Esophagus muscularis mucosa (tissue), 4 donors: ENCODE measurements around the gene ADAMTS14. TPM values are rescaled to one million over a fixed set of nuclear protein-coding genes. Genes with fewer than 3 reads are reported as not detected.
"Not testable (repeated sequence)": the region's sequence is repeated elsewhere in the genome, so short reads cannot be mapped to it uniquely, and the experiment has no call there.

ENCODE experiments used
- DNase-seq: peaks from one replicate; pipeline ENCODE4 v3.0.0-alpha.2; 2017; ENCODE audit errors: extremely low spot score
- H3K27ac ChIP-seq, 4 donors: fragments of 200-600 bp; sonication (generic); replicated peaks in 1 of 4; 1 replicate in 3 of 4; 2 replicates in 1 of 4; pipeline ENCODE4 v1.5.1; 2016 to 2019; ENCODE audit warnings: mild to moderate bottlenecking in 1 of 4
- H3K27me3 ChIP-seq, 4 donors: fragments of 200-600 bp; sonication (generic); one replicate each; pipeline versions ENCODE4 v1.5.1 to v1.6.0; 2016 to 2019
- H3K36me3 ChIP-seq, 4 donors: fragments of 200-600 bp; sonication (generic); one replicate each; pipeline ENCODE4 v1.5.1; 2016 to 2019
- H3K4me1 ChIP-seq, 4 donors: fragments of 200-600 bp; sonication (generic); one replicate each; pipeline ENCODE4 v1.5.1; 2016 to 2019
- H3K4me3 ChIP-seq, 4 donors: fragments of 200-600 bp; sonication (generic); 1 replicate in 2 of 4; 2 replicates in 2 of 4; pipeline ENCODE4 v1.5.1; 2016 to 2019; ENCODE audit warnings: mild to moderate bottlenecking in 4 of 4, moderate library complexity in 1 of 4
- H3K9me3 ChIP-seq, 4 donors: fragments of 200-600 bp; sonication (generic); 1 replicate in 3 of 4; 2 replicates in 1 of 4; pipeline ENCODE4 v1.5.1; 2016 to 2019
- EP300 ChIP-seq: sonication (generic); formaldehyde crosslinking; IDR thresholded peaks from one replicate; pipeline ENCODE4 v1.6.1; 2017; ENCODE audit warnings: antibody characterized with exemption
- POLR2A ChIP-seq: fragments of 450-650 bp; IDR thresholded peaks from one replicate; pipeline ENCODE4 v1.6.1; 2017; ENCODE audit warnings: antibody characterized with exemption, moderate library complexity, mild to moderate bottlenecking, low read depth
- POLR2AphosphoS5 ChIP-seq, 2 donors: sonication (generic); formaldehyde crosslinking; IDR thresholded peaks; one replicate each; pipeline ENCODE4 v1.6.1; 2017; ENCODE audit warnings: antibody characterized with exemption in 2 of 2
- WGBS: methylation state at CpG from one replicate; pipeline ENCODE4 v1.1.5; 2018; 5-methylcytosine and 5-hydroxymethylcytosine counted together
- intact Hi-C: fragments of 100-400 bp; cut with DNase I; formaldehyde crosslinking; loops from one replicate; pipeline ENCODE4 v1.15.1; 2023
- total RNA-seq, 4 donors: library from RNA; depleted of rRNA; stranded (reverse); fragments of >200 nt; gene quantifications; one replicate each; pipeline versions ENCODE4 v1.1.0 to v1.2.1, GENCODE V29; 2016
- TF ChIP-seq, protein P1 (sequence below), 3 experiments: fragments of 200-600 bp in 2 of 3; fragments of 450-650 bp in 1 of 3; sonication (generic) in 2 of 3; IDR thresholded peaks; one replicate each; pipeline ENCODE4 v1.5.1; 2017 to 2019; ENCODE audit warnings: antibody characterized with exemption in 3 of 3, mild to moderate bottlenecking in 2 of 3, moderate library complexity in 1 of 3

Gene ADAMTS14
- total RNA-seq, 4 donors from 2014 or later, result 0.13 to 0.50 TPM; not detected in 2

DNA sequence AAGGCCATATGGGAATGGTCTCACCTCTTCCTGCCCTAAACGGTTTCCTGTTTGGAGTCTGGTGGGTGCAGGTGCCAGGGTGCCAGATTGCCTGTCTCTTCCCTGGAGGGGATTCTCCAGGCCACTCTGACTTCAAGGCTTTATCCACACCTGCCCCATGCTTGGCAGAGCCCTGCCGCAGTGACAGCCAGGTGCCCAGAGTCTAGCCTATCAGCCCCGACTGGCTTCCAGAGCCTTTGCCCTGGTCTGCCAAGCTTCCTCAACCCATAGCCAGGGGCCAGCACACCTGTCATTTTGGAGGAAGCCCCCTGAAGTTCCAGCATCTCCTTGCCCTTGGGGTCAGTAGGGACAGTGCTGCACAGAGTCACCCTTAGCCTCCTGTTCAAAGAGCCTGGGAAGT lies 91.3 kb downstream of the ADAMTS14 start:
- intact Hi-C loops, result no loop called here
- peaks cover 0 to 10% (median 0%) of the 10 kb centered on the region in 4 donors for H3K27me3 ChIP-seq
- no peaks in the 10 kb centered on the region for H3K9me3 ChIP-seq
- TF ChIP-seq, protein P1, sequence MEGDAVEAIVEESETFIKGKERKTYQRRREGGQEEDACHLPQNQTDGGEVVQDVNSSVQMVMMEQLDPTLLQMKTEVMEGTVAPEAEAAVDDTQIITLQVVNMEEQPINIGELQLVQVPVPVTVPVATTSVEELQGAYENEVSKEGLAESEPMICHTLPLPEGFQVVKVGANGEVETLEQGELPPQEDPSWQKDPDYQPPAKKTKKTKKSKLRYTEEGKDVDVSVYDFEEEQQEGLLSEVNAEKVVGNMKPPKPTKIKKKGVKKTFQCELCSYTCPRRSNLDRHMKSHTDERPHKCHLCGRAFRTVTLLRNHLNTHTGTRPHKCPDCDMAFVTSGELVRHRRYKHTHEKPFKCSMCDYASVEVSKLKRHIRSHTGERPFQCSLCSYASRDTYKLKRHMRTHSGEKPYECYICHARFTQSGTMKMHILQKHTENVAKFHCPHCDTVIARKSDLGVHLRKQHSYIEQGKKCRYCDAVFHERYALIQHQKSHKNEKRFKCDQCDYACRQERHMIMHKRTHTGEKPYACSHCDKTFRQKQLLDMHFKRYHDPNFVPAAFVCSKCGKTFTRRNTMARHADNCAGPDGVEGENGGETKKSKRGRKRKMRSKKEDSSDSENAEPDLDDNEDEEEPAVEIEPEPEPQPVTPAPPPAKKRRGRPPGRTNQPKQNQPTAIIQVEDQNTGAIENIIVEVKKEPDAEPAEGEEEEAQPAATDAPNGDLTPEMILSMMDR (IDR thresholded peaks at IDR 0.05), result no peak
- TF ChIP-seq POLR2A (no peak), POLR2AphosphoS5 (IDR thresholded peaks at IDR 0.05) (no peak), EP300 (no peak)
- no peaks in the 10 kb centered on the region for H3K36me3 ChIP-seq
- 85% methylated on average over 3 of the region's 3 CpGs for WGBS
- no peak for DNase-seq
- no peak overlapping the region for H3K4me3 ChIP-seq
- peaks cover 0 to 7% (median 4%) of the 10 kb centered on the region in 4 donors for H3K4me1 ChIP-seq
- H3K27ac ChIP-seq, result no peak overlapping the region

GRCh38 chr10:70765794-70766594 lies 93.7 kb downstream of the ADAMTS14 start:
- 100% methylated on average over 3 of the region's 8 CpGs for WGBS
- peaks cover 0 to 6% (median 0%) of the 10 kb centered on the region in 4 donors for H3K27me3 ChIP-seq
- H3K4me3 ChIP-seq, result no peak overlapping the region
- H3K9me3 ChIP-seq, result no peaks in the 10 kb centered on the region
- H3K4me1 ChIP-seq, result no peaks in the 10 kb centered on the region
- H3K27ac ChIP-seq, result no peak overlapping the region
- intact Hi-C loops, result no loop called here
- DNase-seq, result no peak
- no peaks in the 10 kb centered on the region for H3K36me3 ChIP-seq
- TF ChIP-seq EP300, result no peak
- TF ChIP-seq, protein P1 (IDR thresholded peaks at IDR 0.05), result no peak
- no peak for TF ChIP-seq POLR2A
- TF ChIP-seq POLR2AphosphoS5 (IDR thresholded peaks at IDR 0.05), result no peak

DNA sequence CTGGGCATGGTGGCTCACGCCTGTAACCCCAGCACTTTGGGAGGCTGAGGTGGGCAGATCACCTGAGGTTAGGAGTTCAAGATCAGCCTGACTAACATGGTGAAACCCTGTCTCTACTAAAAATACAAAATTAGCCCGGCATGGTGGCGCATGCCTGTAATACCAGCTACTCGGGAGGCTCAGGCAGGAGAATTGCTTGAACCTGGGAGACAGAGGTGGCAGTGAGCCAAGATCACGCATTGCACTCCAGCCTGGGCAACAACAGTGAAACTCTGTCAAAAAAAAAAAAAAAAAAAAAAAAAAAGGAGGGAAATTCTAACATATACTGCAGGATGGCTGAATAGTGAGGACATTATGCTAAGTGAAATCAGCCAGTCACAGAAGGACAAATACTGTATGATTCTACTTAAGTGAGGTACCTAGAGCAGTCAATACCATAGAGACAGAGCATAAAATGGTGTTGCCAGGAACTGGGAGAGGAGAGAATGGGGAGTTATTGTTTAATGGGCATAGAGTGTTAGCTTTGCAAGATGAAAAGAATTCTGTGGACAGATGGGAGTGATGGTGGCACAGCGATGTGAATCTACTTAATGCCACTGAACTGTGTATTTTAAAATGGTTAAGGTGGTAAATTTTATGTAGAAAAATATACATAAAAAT lies 95.8 kb downstream of the ADAMTS14 start:
- H3K27ac ChIP-seq, H3K4me3 ChIP-seq, H3K4me1 ChIP-seq, H3K36me3 ChIP-seq, H3K27me3 ChIP-seq, H3K9me3 ChIP-seq, intact Hi-C loops, DNase-seq: not testable (repeated sequence)
- WGBS, result 71% methylated on average over 6 of the region's 6 CpGs

DNA sequence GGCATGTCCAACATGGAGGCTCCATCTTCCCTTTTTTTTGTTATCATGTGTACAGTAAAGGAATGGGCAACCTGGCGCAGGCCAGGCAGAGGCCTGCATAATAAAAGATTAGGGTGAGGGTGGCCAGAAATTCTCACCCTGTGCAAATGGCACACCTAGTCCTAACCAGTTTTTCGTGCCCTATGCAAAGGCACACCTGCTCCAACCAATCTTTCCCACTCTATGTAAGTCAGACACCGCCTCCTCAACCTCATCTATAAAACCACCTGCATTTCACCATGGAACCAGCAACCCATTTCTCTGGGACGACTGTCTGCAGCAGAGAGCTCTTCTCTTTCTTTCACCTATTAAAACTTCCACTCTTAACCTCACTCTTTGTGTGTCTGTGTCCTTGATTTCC lies 96.8 kb downstream of the ADAMTS14 start:
- TF ChIP-seq POLR2AphosphoS5 (IDR thresholded peaks at IDR 0.05) (no peak), POLR2A (no peak), EP300 (no peak)
- TF ChIP-seq, protein P1 (IDR thresholded peaks at IDR 0.05), result no peak
- Histone ChIP-seq H3K4me3 (no peak overlapping the region), H3K4me1 (no peaks in the 10 kb centered on the region), H3K36me3 (no peaks in the 10 kb centered on the region), H3K9me3 (no peaks in the 10 kb centered on the region), H3K27me3 (no peaks in the 10 kb centered on the region), H3K27ac (no peak overlapping the region)
- WGBS, result 88% methylated on average over 4 of the region's 4 CpGs
- intact Hi-C loops, result no loop called here
- DNase-seq, result no peak

DNA sequence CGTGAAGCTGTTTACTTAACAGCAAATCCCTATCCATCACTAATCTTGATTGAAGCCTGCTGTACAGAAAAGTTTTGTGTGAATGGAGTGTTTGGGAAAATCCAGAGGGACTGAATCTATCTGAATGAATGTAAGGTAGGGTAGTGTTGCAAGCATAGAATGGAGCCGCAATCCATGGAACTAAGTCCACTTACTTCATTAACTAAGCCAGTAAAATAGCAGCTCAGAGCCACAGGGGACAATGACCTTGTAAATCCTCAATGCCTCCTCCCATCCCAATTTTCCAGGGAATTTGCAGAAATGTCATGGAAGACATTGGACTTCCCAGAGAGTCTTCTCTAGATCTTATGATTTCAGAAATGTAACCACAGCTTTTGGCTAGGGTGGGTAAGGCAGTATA lies 97.7 kb downstream of the ADAMTS14 start:
- TF ChIP-seq, protein P1 (IDR thresholded peaks at IDR 0.05), result no peak
- Histone ChIP-seq H3K4me1 (no peaks in the 10 kb centered on the region), H3K4me3 (no peak overlapping the region), H3K27ac (no peak overlapping the region), H3K36me3 (no peaks in the 10 kb centered on the region), H3K9me3 (no peaks in the 10 kb centered on the region), H3K27me3 (no peaks in the 10 kb centered on the region)
- WGBS, result 81% methylated on average over 2 of the region's 2 CpGs
- intact Hi-C loops, result no loop called here
- DNase-seq, result no peak

DNA sequence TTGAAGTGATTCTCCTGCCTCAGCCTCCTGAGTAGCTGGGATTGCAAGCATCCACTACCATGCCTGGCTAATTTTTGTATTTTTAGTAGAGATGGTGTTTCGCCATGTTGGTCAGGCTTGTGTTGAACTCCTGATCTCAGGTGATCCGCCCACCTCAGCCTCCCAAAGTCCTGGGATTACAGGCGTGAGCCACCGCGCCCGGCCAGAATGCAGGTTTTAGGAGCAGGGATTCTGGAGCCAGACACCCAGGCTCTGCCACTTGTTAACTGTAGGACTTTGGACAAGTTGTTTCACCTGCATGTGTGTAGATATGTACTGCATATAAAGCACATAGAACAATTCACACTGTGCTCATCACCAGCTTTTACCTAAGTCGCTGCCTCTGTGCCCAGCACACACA lies 98.2 kb downstream of the ADAMTS14 start:
- H3K36me3 ChIP-seq, intact Hi-C loops, H3K27ac ChIP-seq, H3K27me3 ChIP-seq, H3K4me1 ChIP-seq, DNase-seq, H3K9me3 ChIP-seq, H3K4me3 ChIP-seq: not testable (repeated sequence)
- WGBS, result 98% methylated on average over 7 of the region's 7 CpGs
